ENCODE measurements around the gene C17orf78.
A peak's percentile ranks its signal among the peaks of the same experiment; 100 is the strongest.
"Not testable (repeated sequence)": the region's sequence is repeated elsewhere in the genome, so short reads cannot be mapped to it uniquely, and the experiment has no call there.

C17orf78 gene

GRCh38 chr17:37375706-37376105 lies at the start of gene C17orf78:
Gene C17orf78 (plus strand): TSS chr17:37375985. CDS start chr17:37376093, 108 bp downstream.
- no peak for DNase-seq (ENCODE audit: low spot score)

GRCh38 chr17:37327341-37328090 lies 48.3 kb upstream of the C17orf78 start:
- no peak for DNase-seq (ENCODE audit: low spot score)

DNA sequence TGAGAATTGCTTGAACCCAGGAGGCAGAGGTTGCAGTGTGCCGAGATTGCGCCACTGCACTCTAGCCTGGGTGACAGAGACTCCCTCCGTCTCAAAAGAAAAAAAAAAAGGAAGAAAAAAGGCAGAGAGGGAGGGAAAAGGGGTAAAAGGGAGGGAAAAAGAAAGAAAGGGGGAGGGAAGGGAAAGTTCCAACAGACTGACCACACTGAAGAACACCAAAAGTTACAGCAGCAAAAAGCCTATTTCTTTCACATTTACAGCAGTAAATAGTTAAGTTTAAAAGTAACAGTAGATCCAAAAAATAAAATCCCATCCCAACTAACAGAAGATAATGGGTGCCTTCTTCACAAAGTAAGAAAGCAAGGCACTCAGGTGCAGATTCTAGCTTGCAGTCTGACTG lies 36.9 kb upstream of the C17orf78 start:
- DNase-seq (ENCODE audit: low spot score) = no peak

- DNase-seq (ENCODE audit: low spot score) = no peak
Observed at GRCh38 chr17:37339321-37339720, 36.5 kb upstream of the C17orf78 start.

- DNase-seq (ENCODE audit: low spot score) = no peak
Observed at GRCh38 chr17:37340804-37341203, 35.0 kb upstream of the C17orf78 start.

DNA sequence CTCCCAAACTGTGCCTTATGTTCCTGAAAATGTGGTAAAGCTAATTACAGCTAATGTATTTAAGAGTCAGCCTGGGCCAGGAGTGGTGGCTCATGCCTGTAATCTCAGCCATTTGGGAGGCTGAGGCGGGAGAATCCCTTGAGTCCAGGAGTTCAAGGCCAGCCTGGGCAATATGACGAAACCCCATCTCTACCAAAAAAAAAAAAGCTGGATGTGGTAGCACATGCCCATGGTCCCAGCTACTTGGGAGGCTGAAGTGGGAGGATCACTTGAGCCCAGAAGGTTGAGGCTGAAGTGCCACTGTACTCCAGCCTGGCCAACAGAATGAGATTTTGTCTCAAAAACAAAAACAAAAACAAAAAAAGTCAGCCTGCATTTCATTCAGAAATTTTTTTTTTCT lies 33.2 kb upstream of the C17orf78 start:
- DNase-seq (ENCODE audit: low spot score) = no peak

DNA sequence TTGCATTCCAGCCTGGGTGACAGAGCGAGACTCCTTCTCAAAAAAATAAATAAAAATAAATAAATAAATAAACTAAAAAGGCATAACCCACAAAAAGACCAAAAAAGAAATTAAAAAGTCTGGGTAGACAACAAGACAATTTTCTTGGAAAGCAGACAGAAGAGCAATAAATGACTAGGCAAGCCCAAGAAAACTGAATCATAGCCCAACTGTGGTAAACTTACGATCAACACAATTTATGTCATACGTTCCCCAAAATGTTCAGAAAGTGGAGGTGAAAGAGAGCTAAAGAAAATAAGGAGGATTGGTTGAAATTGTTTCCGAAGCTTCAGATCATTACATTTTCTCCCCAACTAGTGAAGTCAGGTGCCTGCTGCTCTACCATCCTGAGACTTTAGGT lies 31.3 kb upstream of the C17orf78 start:
- DNase-seq (ENCODE audit: low spot score) = no peak

DNA sequence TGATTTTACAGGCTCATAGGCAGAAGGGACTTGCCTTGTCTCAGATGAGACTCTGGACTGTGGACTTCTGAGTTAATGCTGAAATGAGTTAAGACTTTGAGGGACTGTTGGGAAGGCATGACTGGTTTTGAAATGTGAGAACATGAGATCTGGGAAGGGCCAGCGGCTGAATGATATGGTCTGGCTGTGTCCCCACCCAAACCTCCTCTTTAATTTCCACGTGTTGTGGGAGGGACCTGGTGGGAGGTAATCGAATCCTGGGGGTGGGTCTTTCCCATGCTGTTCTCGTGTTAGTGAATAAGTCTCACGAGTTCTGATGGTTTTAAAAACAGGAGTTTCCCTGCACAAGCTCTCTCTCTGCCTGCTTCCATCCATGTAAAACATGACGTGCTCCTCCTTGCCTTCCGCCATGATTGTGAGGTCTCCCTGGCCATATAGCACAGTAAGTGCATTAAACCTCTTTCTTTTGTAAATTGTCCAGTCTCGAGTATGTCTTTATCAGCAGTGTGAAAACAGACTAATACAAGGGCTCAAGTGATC lies 28.9 kb upstream of the C17orf78 start:
- not testable (repeated sequence) for DNase-seq (ENCODE audit: low spot score)

DNA sequence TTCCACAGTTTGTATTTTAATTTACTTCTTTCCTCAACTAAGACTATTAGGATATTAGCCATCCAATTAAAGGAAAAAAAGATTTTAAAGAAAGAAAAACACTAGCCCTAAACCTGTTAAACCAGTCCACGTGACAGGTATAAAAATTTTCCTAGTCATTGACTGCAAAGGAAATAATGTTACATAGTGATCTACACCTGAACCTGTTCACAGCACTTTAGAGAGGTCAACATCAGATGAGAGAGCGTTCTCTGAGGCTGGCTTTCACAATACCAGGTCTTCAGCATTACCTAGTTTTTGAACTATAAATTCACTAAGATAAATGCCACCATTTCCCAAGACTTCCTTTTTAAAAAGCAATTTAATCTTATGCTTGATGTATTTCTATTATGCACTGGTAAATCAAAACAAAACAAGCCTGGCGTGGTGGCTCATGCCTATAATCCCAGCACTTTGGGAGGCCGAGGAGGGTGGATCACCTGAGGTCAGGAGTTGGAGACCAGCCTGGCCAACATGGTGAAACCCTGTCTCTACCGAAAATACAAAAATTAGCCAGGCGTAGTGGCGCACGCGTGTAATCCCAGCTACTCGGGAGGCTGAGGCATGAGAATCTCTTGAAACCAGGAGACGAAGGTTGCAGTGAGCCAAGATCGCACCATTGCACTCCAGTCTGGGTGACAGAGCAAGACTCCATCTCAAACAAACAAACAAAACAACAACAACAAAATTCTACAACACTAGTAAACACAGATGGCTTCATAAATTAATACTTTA lies 18.8 kb upstream of the C17orf78 start:
- DNase-seq (ENCODE audit: low spot score) = not testable (repeated sequence)

DNA sequence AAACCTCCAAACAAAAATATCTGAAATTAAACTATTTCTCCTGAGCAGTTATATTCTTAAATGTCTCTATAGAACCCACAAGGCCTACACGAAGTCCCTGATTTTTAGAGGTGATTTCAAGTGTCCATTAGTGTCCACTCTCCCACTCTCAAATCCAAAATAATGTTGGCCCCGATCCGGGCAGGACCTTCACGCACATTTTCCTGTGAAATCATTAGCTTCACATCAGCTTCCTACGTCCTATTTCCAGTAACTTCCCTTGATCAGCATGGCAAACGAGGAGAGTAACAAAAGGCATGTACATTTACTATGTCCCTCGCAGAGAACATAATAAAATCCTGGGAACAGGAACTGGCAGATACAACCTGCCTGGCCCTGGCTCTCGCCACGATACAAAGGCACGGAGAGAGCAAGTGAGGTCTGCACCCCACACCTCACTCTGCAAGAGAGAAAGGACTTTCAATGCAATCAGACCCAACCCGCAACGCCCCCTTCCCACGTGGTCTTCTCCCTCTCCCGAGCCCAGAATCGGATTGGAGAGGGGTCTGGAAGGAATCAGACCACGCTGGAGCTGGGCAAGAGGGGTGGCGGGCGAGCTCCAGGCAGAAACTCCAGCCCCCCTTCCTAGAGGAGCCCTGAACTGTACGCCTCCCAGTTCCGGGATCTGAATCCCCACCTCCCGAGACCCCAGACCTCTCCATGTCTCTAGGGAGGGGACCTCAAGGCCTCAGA lies 17.5 kb upstream of the C17orf78 start:
- DNase-seq (ENCODE audit: low spot score) = no peak

DNA sequence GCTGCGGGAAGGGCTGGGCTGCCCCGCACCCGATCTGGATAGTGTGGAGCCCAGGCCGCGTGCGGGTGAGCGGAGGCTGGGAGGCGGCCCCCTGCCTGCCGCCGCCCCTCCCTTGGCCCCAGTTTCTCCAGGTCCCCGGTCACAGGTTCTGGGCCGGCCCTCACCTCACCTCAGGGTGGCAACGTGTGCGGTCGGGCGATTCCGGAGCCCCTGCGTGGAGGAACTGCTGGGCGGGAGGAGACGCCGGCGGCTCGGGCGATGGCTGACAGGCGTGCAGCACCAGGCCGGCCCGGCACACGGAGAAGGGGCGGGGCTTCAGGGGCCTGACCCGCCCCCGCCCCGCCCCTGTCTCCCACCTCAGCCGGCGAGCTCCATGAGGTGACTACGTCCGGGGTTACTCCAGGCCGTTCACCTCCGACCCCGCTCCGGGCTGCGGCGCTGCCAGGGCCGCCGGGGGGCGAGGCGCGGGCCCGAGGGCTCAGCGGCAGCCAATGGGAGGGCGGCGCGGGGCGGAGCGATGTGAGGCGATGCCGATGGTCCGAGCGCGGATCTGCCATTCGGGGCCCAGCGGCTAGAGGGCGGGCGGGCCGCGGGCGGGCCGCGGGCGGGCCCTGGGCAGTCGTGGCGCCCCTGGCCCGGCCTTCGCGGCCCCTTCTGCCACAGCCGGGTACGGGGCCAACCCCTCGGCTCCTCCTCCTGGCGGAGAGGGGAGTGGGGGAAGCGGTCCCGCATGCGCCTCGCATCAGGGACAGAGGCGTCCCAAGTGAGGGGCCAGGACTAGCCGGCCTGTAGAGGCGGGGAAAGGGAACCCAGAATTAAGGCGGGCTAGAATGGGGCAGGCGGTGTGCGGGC lies 16.7 kb upstream of the C17orf78 start:
- DNase-seq (ENCODE audit: low spot score) = peak; percentile 91

DNA sequence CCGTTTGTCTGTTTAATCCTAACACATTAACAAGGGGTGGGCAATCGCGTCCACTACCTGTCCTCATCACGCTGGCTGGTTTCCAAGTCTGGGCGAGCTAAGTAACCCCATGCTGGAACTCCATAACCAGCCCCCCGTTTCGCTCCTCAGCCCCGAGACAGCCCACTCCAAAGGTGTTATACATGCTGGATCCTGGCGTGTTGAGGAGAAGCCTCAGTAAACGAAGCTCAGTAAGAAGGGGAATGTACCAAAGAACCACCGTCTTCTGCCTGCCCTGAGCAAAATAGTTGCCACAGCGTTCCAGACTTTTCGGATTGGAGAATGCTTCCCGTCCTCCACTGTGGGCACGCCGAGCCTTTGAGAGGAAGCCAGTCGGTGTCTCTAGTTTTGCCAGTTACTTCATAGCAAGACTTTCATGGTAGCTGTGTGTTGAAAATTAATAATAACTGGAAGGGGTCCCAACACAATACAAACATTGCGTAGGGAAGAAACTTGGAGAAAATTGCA lies 16.1 kb upstream of the C17orf78 start:
- DNase-seq (ENCODE audit: low spot score) = no peak

DNA sequence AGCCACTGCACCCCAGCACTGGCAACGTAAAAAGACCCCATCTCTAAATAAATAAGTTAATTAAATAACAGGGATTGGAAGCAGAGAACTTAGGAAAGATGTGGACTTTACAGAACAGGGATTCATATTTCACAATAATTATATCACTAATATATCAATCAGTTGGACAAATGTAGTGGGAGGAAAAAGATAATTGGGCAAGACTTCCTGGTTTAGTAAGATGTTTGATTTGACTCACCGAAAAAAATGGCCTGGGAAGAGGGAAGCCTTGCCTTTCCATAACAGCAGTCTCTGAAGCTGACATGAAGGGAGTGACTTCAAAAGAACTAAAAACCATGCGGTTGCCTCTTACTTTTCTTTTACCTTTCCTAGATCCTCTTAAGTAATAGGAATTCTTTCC lies 15.2 kb upstream of the C17orf78 start:
- no peak for DNase-seq (ENCODE audit: low spot score)

- no peak for DNase-seq (ENCODE audit: low spot score)
Observed at GRCh38 chr17:37361543-37361942, 14.2 kb upstream of the C17orf78 start.

- no peak for DNase-seq (ENCODE audit: low spot score)
Observed at GRCh38 chr17:37365589-37365988, 10.2 kb upstream of the C17orf78 start.

DNA sequence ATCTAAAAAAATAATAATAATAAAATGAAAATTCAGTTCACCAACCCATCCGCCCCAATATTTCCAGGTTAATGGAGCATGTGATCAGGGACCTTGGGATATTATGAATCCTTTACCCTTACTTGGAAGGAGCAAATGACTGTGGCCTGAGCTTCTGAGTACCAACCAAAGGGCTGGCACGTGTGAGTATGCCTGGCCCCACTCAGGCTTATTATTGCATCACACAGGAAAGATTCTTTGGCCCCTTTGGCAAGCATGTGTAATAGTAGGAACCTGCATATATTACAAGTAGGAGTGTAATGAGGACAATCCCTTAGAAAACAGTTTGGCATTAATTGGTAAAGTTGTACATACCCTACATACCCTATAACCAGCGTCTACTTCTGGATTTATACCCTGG lies 7.2 kb upstream of the C17orf78 start:
- no peak for DNase-seq (ENCODE audit: low spot score)

DNA sequence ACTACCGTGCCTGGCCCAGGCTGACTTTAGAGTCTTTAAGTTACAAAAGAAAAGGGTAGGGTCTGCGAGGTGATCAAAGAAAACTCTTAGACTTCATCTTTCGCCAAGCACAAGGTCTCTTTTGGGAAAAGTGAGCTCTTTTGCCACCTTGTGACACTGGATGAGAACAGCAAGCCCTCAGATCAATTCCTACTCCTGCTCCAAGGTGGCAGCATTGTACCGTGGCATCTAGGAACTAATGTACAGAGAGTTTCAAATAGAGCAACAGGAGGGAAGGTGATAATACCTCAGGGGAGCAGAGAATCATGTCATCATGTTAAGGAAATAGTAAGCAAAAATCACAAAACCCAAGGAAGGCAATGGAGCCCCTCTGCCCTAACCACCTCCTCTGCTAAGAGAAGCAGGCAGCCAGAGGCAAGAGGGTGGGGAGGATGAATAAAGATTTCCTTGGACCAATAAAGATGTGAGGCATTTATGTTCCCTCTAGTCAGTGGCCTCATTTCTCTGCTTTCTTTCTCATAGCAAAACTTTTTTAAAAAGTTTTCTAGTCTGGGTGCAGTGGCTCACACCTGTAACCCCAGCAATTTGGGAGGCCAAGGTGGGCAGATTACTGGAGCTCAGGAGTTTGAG lies 2.1 kb upstream of the C17orf78 start:
- peak; percentile 63 for DNase-seq (ENCODE audit: low spot score)

DNA sequence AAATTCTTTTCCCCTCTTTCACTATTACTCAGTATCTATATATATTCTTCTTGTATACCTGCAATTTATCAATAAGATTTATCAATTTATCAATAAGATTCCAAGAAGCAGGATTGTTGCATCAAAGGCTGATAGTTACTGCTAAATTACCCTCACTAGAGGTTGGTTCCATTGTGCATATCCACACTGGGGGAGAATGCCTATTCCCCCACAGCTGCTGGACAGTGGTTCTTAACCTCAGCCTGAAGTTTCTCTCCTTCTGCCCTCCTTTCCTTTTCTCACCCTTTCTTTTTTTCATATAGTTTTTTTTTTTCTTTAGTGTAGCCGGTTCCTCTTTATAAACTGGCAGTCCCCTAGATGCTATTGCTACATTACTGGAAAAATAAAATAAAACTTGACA lies 6.3 kb downstream of the C17orf78 start:
- no peak for DNase-seq (ENCODE audit: low spot score)

- DNase-seq (ENCODE audit: low spot score) = no peak
Observed at GRCh38 chr17:37384560-37385149, 8.9 kb downstream of the C17orf78 start.

- DNase-seq (ENCODE audit: low spot score) = no peak
Observed at GRCh38 chr17:37385474-37385990, 9.7 kb downstream of the C17orf78 start.

Measured in CD4-positive, alpha-beta T cell treated with Interleukin-6 at 100 ng/mL for 8 hours (primary cell).